AG04450 (cell line): ENCODE results near the gene FAM20B. TPM values are rescaled to one million over a fixed set of nuclear protein-coding genes. Genes with fewer than 3 reads are reported as not detected.

Experiments used
- CTCF ChIA-PET: fragments of 300-600, 350-600 bp; formaldehyde crosslinking; extraction: SDS; loops from one replicate; lab custom pipeline; 2022; ENCODE audit warnings: antibody characterized with exemption, inconsistent platforms; lab: Charles Lee
- POLR2A ChIA-PET: fragments of 350-600 bp; formaldehyde crosslinking; extraction: SDS; loops from one replicate; lab custom pipeline; 2021; ENCODE audit warnings: antibody characterized with exemption, inconsistent platforms; lab: Yijun Ruan, JAX
- DNase-seq: peaks from one replicate; pipeline ENCODE4 v3.0.0-alpha.2; 2011; ENCODE audit warnings: low read depth, low spot score
- H3K27ac ChIP-seq: one replicate; pipeline ENCODE4 v1.5.1; 2012; ENCODE audit warnings: low read depth, low read length, control low read depth
- H3K27me3 ChIP-seq: one replicate; pipeline ENCODE4 v1.6.0; 2012; ENCODE audit warnings: low read length; ENCODE audit not compliant: control insufficient read depth, insufficient read depth
- H3K4me3 ChIP-seq: 2 replicates; pipeline ENCODE4 v1.5.1; 2011; ENCODE audit warnings: mild to moderate bottlenecking, low read depth, low read length, control low read depth
- H3K9me3 ChIP-seq: 2 replicates; pipeline ENCODE4 v1.5.1; 2012; ENCODE audit warnings: low read length; ENCODE audit not compliant: control insufficient read depth, insufficient read depth
- polyA plus RNA-seq: library from polyadenylated mRNA; depleted of rRNA; stranded (reverse); fragments of >200 nt; gene quantifications from 2 replicates; pipeline ENCODE4 v1.2.3, GENCODE V29; 2011
- TF ChIP-seq, protein P1 (sequence below): IDR thresholded peaks from 2 replicates; pipeline ENCODE4 v1.5.1; 2011; ENCODE audit warnings: low read depth, low read length, control low read depth, inconsistent platforms

FAM20B gene
- polyA plus RNA-seq, 1 experiment, result 29.3 TPM

DNA sequence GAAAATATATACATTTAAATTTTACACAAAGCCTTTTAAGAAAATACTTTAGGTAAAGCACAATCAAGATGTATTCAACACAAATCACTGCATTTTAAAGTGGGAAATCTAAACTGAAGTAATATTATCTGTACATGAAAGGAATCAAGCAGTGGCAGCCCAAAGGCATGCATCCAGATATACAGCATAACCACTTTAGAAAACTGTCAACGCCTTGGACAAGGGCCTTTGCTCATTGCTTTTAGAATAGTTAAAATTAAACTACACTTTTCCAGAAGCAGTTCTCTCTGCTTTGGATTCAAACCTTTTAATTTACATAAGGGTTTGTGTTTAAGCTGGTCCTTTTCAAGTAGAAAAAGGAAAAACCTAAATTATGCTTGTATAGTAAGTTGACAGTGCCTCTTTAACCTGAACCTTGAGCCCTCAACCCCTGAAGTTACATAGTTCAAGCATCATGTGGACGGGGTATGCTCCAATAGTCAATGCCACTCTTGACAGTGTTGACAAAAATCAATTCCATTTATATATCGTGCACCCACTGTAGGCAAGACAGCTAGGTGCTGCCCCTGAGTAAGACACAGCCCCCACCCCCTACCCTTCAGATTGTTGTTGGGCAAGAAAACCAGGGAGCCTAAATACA lies 79.0 kb downstream of the FAM20B start:
- POLR2A ChIA-PET, result no interaction called here
- DNase-seq, result no peak
- Histone ChIP-seq H3K9me3 (no peaks in the 10 kb centered on the region), H3K27ac (no peak overlapping the region), H3K27me3 (no peaks in the 10 kb centered on the region), H3K4me3 (no peak overlapping the region)
- CTCF ChIA-PET, result interaction anchor here (2.0 kb wide), 1 partner anchor 89 kb away, joined by 7 read pairs; no protein-coding TSS in a partner anchor
- TF ChIP-seq, protein P1, sequence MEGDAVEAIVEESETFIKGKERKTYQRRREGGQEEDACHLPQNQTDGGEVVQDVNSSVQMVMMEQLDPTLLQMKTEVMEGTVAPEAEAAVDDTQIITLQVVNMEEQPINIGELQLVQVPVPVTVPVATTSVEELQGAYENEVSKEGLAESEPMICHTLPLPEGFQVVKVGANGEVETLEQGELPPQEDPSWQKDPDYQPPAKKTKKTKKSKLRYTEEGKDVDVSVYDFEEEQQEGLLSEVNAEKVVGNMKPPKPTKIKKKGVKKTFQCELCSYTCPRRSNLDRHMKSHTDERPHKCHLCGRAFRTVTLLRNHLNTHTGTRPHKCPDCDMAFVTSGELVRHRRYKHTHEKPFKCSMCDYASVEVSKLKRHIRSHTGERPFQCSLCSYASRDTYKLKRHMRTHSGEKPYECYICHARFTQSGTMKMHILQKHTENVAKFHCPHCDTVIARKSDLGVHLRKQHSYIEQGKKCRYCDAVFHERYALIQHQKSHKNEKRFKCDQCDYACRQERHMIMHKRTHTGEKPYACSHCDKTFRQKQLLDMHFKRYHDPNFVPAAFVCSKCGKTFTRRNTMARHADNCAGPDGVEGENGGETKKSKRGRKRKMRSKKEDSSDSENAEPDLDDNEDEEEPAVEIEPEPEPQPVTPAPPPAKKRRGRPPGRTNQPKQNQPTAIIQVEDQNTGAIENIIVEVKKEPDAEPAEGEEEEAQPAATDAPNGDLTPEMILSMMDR, result no peak

GRCh38 chr1:179105393-179105792 lies 79.7 kb downstream of the FAM20B start:
- Histone ChIP-seq H3K9me3 (no peaks in the 10 kb centered on the region), H3K27ac (no peak overlapping the region), H3K4me3 (no peak overlapping the region), H3K27me3 (no peaks in the 10 kb centered on the region)
- ChIA-PET POLR2A (no interaction called here), CTCF (interaction anchor here (0.9 to 2.0 kb wide), 6 partner anchors 11 to 265 kb away, joined by 3 to 11 read pairs (median 4); no protein-coding TSS in a partner anchor)
- TF ChIP-seq, protein P1, result peak; percentile 50
- no peak for DNase-seq

GRCh38 chr1:179107706-179108629 lies 82.3 kb downstream of the FAM20B start:
- no peaks in the 10 kb centered on the region for H3K27me3 ChIP-seq
- no peak overlapping the region for H3K4me3 ChIP-seq
- POLR2A ChIA-PET, result no interaction called here
- CTCF ChIA-PET, result interaction anchor here (0.8 to 2.9 kb wide), 2 partner anchors 12 to 808 kb away, joined by 3 to 18 read pairs; no protein-coding TSS in a partner anchor
- TF ChIP-seq, protein P1, result no peak
- H3K27ac ChIP-seq, result no peak overlapping the region
- H3K9me3 ChIP-seq, result no peaks in the 10 kb centered on the region
- no peak for DNase-seq

GRCh38 chr1:179108644-179109043 lies 83.0 kb downstream of the FAM20B start:
- Histone ChIP-seq H3K27ac (peak overlapping the region; percentile 2), H3K27me3 (no peaks in the 10 kb centered on the region), H3K9me3 (no peaks in the 10 kb centered on the region), H3K4me3 (no peak overlapping the region)
- CTCF ChIA-PET, result interaction anchor here (0.8 to 2.9 kb wide), 2 partner anchors 12 to 809 kb away, joined by 3 to 18 read pairs; no protein-coding TSS in a partner anchor
- no peak for DNase-seq
- TF ChIP-seq, protein P1, result no peak
- POLR2A ChIA-PET, result no interaction called here
